ENCODE measurements around the gene MBD1. TPM values are rescaled to one million over a fixed set of nuclear protein-coding genes. Genes with fewer than 3 reads are reported as not detected.
"Not testable (repeated sequence)": the region's sequence is repeated elsewhere in the genome, so short reads cannot be mapped to it uniquely, and the experiment has no call there.

MBD1 gene
- polyA plus RNA-seq, 3 donors = 54.6 to 59.1 (median 58.6) TPM

DNA sequence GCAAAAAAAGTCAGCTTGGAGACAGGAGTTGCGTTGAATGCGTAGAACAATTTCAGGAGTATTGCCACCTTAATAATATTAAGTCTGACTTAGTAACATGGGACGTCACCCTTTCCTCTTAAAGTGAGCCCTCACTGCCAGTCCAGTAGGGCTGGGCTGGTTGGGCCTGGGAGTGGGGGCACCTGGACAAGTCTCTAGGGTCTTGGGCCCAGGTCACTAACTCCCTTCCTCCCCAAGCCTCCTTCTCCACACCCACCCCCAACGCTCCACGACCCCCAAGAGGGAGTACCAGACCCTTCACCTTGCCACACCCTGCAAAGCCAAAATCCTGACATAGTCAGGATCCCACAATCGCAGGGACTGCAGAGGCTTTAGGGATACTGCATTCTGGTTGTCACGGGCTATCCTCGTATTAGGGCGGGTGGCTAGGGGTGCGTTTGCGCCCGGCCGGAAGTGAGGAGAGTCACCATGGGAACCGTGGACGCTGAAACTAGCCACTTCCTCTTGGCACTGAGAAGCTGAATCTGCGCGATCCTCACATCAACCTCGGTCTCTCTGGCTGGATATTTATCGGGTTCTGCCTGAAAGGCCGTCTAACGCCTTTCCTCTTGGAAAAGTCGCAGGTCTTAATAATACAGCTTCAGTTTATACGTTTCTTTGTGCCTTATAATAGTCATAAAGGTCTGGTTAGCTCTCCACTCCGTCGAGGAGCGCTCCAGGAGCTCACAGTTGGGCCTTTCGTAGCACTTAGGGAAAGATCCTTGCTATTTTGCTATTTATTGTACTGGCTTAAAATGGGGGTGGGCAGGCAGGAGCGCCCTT is 16.5 kb upstream of the MBD1 start:
- DNase-seq (ENCODE audit: low read depth in 3 of 3, low spot score in 2 of 3) = peak in 2 of 3 donors; percentile 64 to 68

- no peak for DNase-seq (ENCODE audit: low read depth in 3 of 3, low spot score in 2 of 3)
Measured at GRCh38 chr18:50293039-50293438, 11.7 kb upstream of the MBD1 start.

DNA sequence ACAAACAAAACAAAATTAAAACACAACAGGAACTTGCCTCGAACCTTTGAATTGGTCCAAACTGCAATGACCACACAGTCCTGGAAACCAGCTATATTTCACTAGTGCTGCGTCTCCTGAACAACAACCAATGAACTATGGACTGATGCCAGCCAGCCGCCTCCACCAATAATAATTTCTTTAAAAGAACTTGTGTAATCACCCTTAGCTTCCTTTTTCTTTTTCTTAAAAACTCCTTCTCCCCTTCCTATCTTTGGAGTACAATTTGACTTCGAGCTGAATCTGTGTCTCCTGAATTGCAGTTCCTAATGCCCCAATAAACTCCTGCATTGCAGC is 7.8 kb upstream of the MBD1 start:
- no peak for DNase-seq (ENCODE audit: low read depth in 3 of 3, low spot score in 2 of 3)

DNA sequence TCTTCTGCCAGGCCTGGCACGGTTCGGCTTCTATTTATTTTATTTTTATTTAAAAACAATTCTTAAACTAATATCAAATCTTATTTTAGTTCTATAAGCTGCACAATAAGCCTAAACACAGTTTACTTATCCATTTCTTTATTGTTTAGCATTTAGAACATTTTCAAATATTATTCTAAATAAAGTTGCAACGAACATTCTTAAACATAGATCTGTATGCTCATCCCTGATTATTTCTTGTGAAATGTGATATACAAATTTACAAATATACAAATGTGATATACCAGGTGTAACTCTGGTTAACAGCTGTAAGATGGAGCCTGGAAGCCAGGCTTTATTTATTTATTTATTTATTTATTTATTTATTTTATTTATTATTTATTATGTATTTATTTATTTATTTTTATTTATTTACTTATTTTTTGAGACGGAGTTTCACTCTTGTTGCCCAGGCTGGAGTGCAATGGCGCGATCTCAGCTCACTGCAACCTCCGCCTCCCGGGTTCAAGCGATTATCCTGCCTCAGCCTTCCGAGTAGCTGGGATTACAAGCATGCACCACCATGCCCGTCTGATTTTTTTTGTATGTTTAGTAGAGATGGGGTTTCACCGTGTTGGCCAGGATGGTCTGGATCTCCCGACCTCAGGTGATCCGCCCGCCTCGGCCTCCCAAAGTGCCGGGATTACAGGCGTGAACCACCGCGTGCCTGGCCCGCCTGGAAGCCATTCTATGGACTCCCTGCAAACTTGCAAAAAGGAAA is 7.2 kb upstream of the MBD1 start:
- DNase-seq (ENCODE audit: low read depth in 3 of 3, low spot score in 2 of 3) = not testable (repeated sequence)

DNA sequence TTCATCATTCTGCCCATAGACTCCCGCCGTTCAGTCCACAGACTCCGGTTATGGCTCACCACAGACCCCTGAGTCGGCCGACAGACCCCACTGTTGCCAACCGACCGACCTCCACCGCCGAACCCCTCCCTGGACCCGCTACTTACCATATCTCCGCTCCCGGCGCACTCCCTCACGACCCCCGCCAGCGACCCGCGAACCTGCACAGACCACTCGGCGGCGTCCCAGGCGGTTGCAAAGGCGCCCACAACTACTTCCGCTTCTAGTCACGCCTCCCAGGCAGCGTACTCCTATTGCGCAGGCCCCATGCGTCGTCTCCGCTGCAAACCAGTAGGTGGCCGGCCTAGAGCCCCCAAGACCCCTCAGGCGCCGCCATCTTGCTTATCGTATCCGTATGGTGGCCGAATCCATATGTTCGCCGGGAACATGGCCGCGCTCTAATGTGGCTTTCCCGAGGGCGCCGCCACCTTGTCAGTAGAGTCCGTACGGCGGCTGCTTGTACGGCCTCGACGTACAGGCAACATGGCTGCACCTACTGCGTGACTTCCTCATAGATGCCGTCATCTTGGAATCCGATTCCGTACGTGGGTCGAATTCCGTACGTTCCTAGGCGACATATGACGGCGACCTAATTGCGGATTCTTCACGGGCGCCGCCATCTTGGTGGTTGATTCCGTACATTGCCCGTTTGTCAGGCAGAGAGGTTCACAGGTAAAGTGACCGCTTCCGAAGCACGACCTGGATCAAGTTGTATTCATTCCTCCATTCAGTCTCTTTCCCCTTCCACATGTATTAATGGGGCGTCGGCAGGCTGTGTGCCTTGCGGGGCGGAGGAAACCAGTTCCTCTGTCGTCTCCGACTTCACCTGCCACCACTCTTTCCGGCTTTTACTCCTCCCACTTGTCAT is 6.4 kb upstream of the MBD1 start, which contains the start of gene CXXC1:
CXXC1 (minus strand) TSS at position 252 of the 907 bp plus-strand sequence; CDS start at position 149, 103 bp downstream.
- DNase-seq (ENCODE audit: low read depth in 3 of 3, low spot score in 2 of 3) = peak; percentile 96 to 99 (median 98)

- DNase-seq (ENCODE audit: low read depth in 3 of 3, low spot score in 2 of 3) = no peak
Measured at GRCh38 chr18:50287028-50287440, 5.7 kb upstream of the MBD1 start.

DNA sequence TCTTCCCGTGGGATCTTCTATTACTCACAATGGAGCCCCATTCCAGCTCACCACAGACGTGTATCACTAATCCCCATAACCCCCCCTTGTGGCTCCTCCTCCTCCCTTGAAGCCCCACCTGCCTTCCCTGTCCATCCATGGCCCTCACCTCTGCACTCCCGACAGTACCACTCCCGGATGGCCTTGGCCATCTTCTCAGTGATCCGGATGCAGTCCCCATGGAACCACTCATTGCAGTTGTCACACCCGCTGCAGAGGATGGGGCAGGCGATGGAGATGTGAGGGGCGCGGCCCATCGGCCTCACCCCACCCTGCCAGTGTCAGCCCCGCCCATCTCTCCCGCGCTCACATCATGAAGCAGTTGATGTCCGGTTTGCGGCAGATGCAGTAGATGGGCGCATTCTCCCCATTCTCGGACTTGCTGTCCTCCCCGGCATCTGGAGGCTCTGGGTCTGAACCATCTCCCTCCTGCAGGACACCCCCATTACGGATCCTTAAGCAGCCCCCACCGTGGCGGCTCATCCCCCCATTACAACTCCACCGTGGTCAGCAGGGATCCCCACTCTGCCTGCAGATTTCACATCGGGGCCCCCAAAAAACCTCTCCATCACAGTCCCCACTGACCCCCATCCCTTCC is 5.2 kb upstream of the MBD1 start:
- DNase-seq (ENCODE audit: low read depth in 3 of 3, low spot score in 2 of 3) = no peak

GRCh38 chr18:50285631-50286321 is 4.5 kb upstream of the MBD1 start:
- DNase-seq (ENCODE audit: low read depth in 3 of 3, low spot score in 2 of 3) = no peak

DNA sequence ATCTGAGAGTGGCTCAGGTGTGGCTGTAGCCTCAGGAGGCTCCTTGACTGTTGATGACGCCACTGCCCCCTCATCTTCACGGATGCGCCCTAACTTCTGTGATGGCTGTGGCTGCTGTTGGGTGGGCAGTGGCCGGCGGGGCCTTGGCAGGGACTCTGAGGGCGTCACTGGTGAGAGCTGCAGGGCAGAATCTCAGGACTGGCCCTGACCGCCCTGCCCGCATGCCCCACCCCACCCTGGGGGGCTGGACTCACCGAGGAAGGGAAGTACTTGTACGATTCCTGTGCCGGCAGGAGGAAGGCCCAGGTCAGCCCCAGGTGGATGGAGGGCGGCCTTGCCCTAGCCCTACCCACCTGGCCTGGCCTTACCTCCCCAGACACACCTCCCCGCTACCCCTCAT is 3.7 kb upstream of the MBD1 start:
- no peak for DNase-seq (ENCODE audit: low read depth in 3 of 3, low spot score in 2 of 3)

- no peak for DNase-seq (ENCODE audit: low read depth in 3 of 3, low spot score in 2 of 3)
Measured at GRCh38 chr18:50284255-50284885, 3.0 kb upstream of the MBD1 start.

- no peak for DNase-seq (ENCODE audit: low read depth in 3 of 3, low spot score in 2 of 3)
Measured at GRCh38 chr18:50283469-50284209, 2.3 kb upstream of the MBD1 start.

GRCh38 chr18:50282521-50283335 is 1.4 kb upstream of the MBD1 start:
- no peak for DNase-seq (ENCODE audit: low read depth in 3 of 3, low spot score in 2 of 3)

DNA sequence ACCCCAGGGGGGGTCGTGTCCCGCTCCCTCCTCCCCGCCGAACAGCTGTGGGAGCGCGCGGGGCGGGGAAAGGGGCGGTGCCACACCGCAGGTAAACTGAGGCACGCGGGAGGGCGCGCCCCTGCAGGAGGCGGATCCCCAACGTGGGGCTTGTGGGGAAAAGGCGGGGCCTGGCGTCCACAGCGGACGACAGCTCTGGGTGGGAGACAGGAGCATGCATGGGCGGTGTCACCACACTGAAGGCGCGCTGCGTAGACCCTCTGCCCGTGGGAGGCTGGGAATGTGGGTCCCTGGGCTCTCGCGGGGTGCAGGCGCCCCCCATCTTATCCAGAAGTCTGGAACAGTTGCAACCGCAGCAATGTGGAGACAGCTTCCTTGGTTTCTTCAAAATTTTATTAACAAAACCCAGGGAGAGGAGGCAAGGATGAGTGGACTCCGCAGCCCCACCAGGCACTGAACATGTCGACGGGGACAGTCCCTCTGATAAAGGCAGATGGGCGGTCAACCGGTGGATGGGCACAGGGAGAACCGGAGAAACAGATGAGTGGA is 723 bp upstream of the MBD1 start:
- no peak for DNase-seq (ENCODE audit: low read depth in 3 of 3, low spot score in 2 of 3)

DNA sequence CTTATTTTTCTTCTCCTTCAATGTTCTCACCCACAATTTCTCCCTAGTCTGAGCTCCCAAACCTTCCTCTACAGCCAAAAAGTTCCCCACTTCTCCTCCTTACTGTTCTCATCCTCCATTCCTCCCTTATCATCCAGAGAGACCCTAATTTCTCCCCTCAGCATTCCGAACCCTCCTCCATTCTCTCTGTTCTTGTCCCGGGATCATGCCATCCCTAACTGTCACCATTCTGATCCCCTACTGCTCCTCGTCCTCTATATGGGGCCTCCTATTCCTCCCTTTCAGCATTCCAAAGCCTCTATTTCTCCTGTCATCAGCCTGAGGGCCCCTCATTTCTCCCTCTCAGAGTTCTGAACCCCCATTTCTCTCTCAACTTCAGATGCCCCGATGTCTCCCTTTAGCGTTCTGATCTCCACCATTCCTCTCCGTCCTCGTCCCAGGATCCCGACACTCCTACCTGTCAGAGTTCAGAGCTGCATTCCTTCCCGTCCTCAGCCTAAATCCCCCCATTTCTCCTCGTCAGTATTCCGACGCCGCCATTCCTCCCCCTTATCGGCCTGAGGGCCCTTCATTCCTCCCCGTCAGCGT is 522 bp downstream of the MBD1 start:
- no peak for DNase-seq (ENCODE audit: low read depth in 3 of 3, low spot score in 2 of 3)

DNA sequence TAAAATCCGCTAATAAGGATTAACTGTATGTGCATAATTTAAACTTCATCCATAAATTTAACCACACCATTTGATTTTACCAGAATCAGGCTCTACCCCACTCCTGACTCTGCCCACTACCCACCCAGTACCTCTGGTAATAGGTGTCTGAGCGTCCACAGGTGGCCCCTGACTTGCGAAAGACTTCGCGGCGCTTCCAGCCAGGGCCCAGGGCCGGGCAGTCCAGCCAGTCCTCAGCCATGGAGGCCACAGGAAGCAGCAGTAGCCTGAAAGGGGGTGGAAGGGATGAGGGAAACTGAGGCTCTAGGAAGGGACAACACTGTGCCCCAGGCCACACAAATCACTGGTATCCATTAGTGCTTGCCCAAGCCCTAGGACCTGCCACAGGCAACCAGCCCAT is 1.6 kb downstream of the MBD1 start:
- DNase-seq (ENCODE audit: low read depth in 3 of 3, low spot score in 2 of 3) = no peak

GRCh38 chr18:50277942-50278341 is 3.4 kb downstream of the MBD1 start:
- no peak for DNase-seq (ENCODE audit: low read depth in 3 of 3, low spot score in 2 of 3)

DNA sequence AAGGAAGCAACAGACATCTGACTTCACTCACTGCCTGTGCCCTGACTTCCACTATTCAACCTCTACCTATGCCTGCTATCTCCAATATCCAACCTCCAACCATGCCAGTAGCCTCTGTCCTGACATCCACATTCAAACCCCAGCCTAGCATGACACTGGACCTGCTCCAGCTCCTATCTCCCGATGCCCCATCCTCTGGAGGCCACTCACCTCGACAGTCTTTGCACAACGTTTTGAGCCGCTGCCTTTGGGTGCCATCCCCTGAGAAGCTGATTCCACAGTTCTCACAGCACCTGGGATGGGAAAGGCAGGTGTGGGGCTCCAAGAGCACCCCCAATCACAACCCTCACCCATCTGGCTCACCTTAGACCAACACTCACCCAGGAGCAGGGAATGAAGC is 4.9 kb downstream of the MBD1 start:
- no peak for DNase-seq (ENCODE audit: low read depth in 3 of 3, low spot score in 2 of 3)

Measured in right renal cortex interstitium (tissue), 3 donors.